ENCODE data around the gene NAPG. TPM values are rescaled to one million over a fixed set of nuclear protein-coding genes. Genes with fewer than 3 reads are reported as not detected.
"Not testable (repeated sequence)": the region's sequence is repeated elsewhere in the genome, so short reads cannot be mapped to it uniquely, and the experiment has no call there.

The NAPG gene
- total RNA-seq, 4 donors from 2014 or later = 13.8 to 29.6 (median 19.5) TPM

- Histone ChIP-seq H3K36me3 (no peaks in the 10 kb centered on the region), H3K9me3 (no peaks in the 10 kb centered on the region), H3K4me3 (no peak overlapping the region), H3K27ac (no peak overlapping the region), H3K4me1 (peaks cover under 1 to 7% of the 10 kb centered on the region in 2 donors), H3K27me3 (no peaks in the 10 kb centered on the region)
- TF ChIP-seq POLR2A (IDR thresholded peaks at IDR 0.05) (no peak), CTCF (IDR thresholded peaks at IDR 0.05 in 4 of 5, conservative IDR thresholded peaks at IDR 0.05 in 1 of 5) (no peak)
- ATAC-seq = no peak
- no peak for DNase-seq
- intact Hi-C loops (cut with DNase I; ENCODE audit: low total_unique reads) = loop anchor here (5.0 kb wide), 1 partner anchor 987 kb away; no protein-coding TSS in a partner anchor
- in situ Hi-C loops (cut with MboI; ENCODE audit: low sequenced_read_pairs in 4 of 4) = loop anchor here (25.0 kb wide), 2 partner anchors 597 to 997 kb away; no protein-coding TSS in a partner anchor
Observed at GRCh38 chr18:10564975-10565773, 39.3 kb downstream of the NAPG start.

- H3K36me3 ChIP-seq = no peaks in the 10 kb centered on the region
- no peaks in the 10 kb centered on the region for H3K27me3 ChIP-seq
- TF ChIP-seq CTCF (IDR thresholded peaks at IDR 0.05 in 4 of 5, conservative IDR thresholded peaks at IDR 0.05 in 1 of 5) = no peak
- TF ChIP-seq POLR2A (IDR thresholded peaks at IDR 0.05) = no peak
- intact Hi-C loops (cut with DNase I; ENCODE audit: low total_unique reads) = no loop called here
- no peaks in the 10 kb centered on the region for H3K9me3 ChIP-seq
- no peak overlapping the region for H3K4me3 ChIP-seq
- ATAC-seq (no peak), DNase-seq (no peak)
- in situ Hi-C loops (cut with MboI; ENCODE audit: low sequenced_read_pairs in 4 of 4) = loop anchor here (25.0 kb wide), 2 partner anchors 596 to 996 kb away; no protein-coding TSS in a partner anchor
- H3K27ac ChIP-seq = no peak overlapping the region
- H3K4me1 ChIP-seq = peaks cover 0 to 3% of the 10 kb centered on the region in 2 donors
Observed at GRCh38 chr18:10565835-10566234, 40.0 kb downstream of the NAPG start.

- TF ChIP-seq CTCF (IDR thresholded peaks at IDR 0.05 in 4 of 5, conservative IDR thresholded peaks at IDR 0.05 in 1 of 5) (no peak), POLR2A (IDR thresholded peaks at IDR 0.05) (no peak)
- in situ Hi-C loops (cut with MboI; ENCODE audit: low sequenced_read_pairs in 4 of 4) (loop anchor here (25.0 kb wide), 2 partner anchors 596 to 996 kb away; no protein-coding TSS in a partner anchor), intact Hi-C loops (cut with DNase I; ENCODE audit: low total_unique reads) (no loop called here)
- no peak for ATAC-seq
- DNase-seq = no peak
- H3K4me3 ChIP-seq = no peak overlapping the region
- H3K36me3 ChIP-seq = no peaks in the 10 kb centered on the region
- H3K4me1 ChIP-seq = peaks cover 0 to 3% of the 10 kb centered on the region in 2 donors
- H3K27ac ChIP-seq = no peak overlapping the region
- no peaks in the 10 kb centered on the region for H3K27me3 ChIP-seq
- H3K9me3 ChIP-seq = no peaks in the 10 kb centered on the region
Observed at GRCh38 chr18:10566390-10566789, 40.6 kb downstream of the NAPG start.

GRCh38 chr18:10569941-10570340 lies 44.1 kb downstream of the NAPG start:
- H3K36me3 ChIP-seq; H3K4me3 ChIP-seq; intact Hi-C loops (cut with DNase I; ENCODE audit: low total_unique reads); DNase-seq; H3K9me3 ChIP-seq; H3K27ac ChIP-seq; H3K4me1 ChIP-seq; H3K27me3 ChIP-seq; ATAC-seq: not testable (repeated sequence)
- in situ Hi-C loops (cut with MboI; ENCODE audit: low sequenced_read_pairs in 4 of 4) = loop anchor here (25.0 kb wide), 2 partner anchors 592 to 992 kb away; no protein-coding TSS in a partner anchor

GRCh38 chr18:10570622-10571021 lies 44.8 kb downstream of the NAPG start:
- Histone ChIP-seq H3K4me1 (no peaks in the 10 kb centered on the region), H3K36me3 (no peaks in the 10 kb centered on the region), H3K4me3 (no peak overlapping the region), H3K27me3 (no peaks in the 10 kb centered on the region), H3K9me3 (no peaks in the 10 kb centered on the region), H3K27ac (no peak overlapping the region)
- TF ChIP-seq CTCF (IDR thresholded peaks at IDR 0.05 in 4 of 5, conservative IDR thresholded peaks at IDR 0.05 in 1 of 5) (no peak), POLR2A (IDR thresholded peaks at IDR 0.05) (no peak)
- intact Hi-C loops (cut with DNase I; ENCODE audit: low total_unique reads) = no loop called here
- no peak for ATAC-seq
- DNase-seq = no peak
- in situ Hi-C loops (cut with MboI; ENCODE audit: low sequenced_read_pairs in 4 of 4) = loop anchor here (25.0 kb wide), 2 partner anchors 592 to 992 kb away; no protein-coding TSS in a partner anchor
